A549 (cell line): ENCODE data around the gene ALDOA. TPM values are rescaled to one million over a fixed set of nuclear protein-coding genes. Genes with fewer than 3 reads are reported as not detected.

Experiments
- ATAC-seq, 2 experiments: fragments of 200-7000 bp in 1 of 2; fragments of >200 bp in 1 of 2; cut with Nextera tagmentation in 1 of 2; cut with Tn5 transposase in 1 of 2; 3 replicates each; pipeline versions ENCODE4 v1.8.0 to v1.9.1; 2018 to 2020; ENCODE audit warnings: mild to moderate bottlenecking in 1 of 2, moderate library complexity in 1 of 2
- CTCF ChIA-PET: fragments of 300-600 bp; sonication (Branson Sonifier 250); formaldehyde crosslinking; extraction: SDS; loops from one replicate; lab custom pipeline; 2021; ENCODE audit warnings: antibody characterized with exemption, inconsistent platforms; lab: Yijun Ruan, JAX
- POLR2A ChIA-PET: fragments of 350-600 bp; formaldehyde crosslinking; extraction: SDS; loops from one replicate; lab custom pipeline; 2021; ENCODE audit warnings: antibody characterized with exemption, inconsistent platforms; lab: Yijun Ruan, JAX
- DNase-seq, 2 experiments: peaks; one replicate each; pipeline versions ENCODE4 v3.0.0 to v3.0.0-alpha.2; 2011 to 2016; ENCODE audit warnings: low read depth in 1 of 2, low spot score in 1 of 2
- FAIRE-seq: peaks from 2 replicates; lab custom pipeline; 2011; peaks lifted over from hg19 to GRCh38; lab: Jason Lieb, UNC
- H3K27ac ChIP-seq, 2 experiments: fragments of >200 bp; sonication (Bioruptor Twin); formaldehyde crosslinking; 3 replicates each; pipeline ENCODE4 v1.5.1; 2016 to 2017
- H3K4me1 ChIP-seq: fragments of >200 bp; sonication (Bioruptor Twin); formaldehyde crosslinking; 3 replicates; pipeline ENCODE4 v1.6.1; 2016
- H3K4me2 ChIP-seq: fragments of >200 bp; sonication (Bioruptor Twin); formaldehyde crosslinking; 3 replicates; pipeline ENCODE4 v1.6.1; 2016
- H3K4me3 ChIP-seq: fragments of >200 bp; sonication (Bioruptor Twin); formaldehyde crosslinking; 3 replicates; pipeline ENCODE4 v1.5.1; 2016
- H3K9me3 ChIP-seq: fragments of >200 bp; sonication (Bioruptor Twin); formaldehyde crosslinking; 3 replicates; pipeline ENCODE4 v1.6.1; 2016
- BHLHE40 ChIP-seq: IDR thresholded peaks from 2 replicates; pipeline ENCODE4 v1.6.1; 2012; ENCODE audit warnings: low read depth, low read length, inconsistent platforms
- CBX8 ChIP-seq: fragments of 200-600 bp; sonication (generic); IDR thresholded peaks from 2 replicates; pipeline ENCODE4 v1.6.1; 2016
- CHD2 ChIP-seq: fragments of 150-350 bp; IDR thresholded peaks from 2 replicates; pipeline ENCODE4 v1.6.1; 2014; ENCODE audit warnings: low read length; ENCODE audit not compliant: partially characterized antibody
- EHMT2 ChIP-seq: fragments of 200-600 bp; sonication (generic); IDR thresholded peaks from 2 replicates; pipeline ENCODE4 v1.6.1; 2016; ENCODE audit warnings: antibody characterized with exemption, low read depth, mild to moderate bottlenecking, moderate library complexity
- EP300 ChIP-seq, 2 experiments: fragments of >200 bp; sonication (Bioruptor Twin); formaldehyde crosslinking; IDR thresholded peaks; 2 replicates in 1 of 2; 3 replicates in 1 of 2; pipeline ENCODE4 v1.6.1; 2016 to 2017
- ESRRA ChIP-seq: fragments of 150-350 bp; IDR thresholded peaks from 2 replicates; pipeline ENCODE4 v1.6.1; 2014; ENCODE audit warnings: mild to moderate bottlenecking, low read length, borderline replicate concordance
- HOXB13 ChIP-seq: fragments of 250-450 bp; sonication (Bioruptor Pico); IDR thresholded peaks from 2 replicates; pipeline ENCODE4 v1.5.0; 2020; ENCODE audit warnings: low read depth, mild to moderate bottlenecking, moderate library complexity
- HOXB5 ChIP-seq: fragments of 250-450 bp; sonication (Bioruptor Pico); IDR thresholded peaks from 2 replicates; pipeline ENCODE4 v1.5.0; 2020; ENCODE audit warnings: mild to moderate bottlenecking, moderate library complexity
- JUN ChIP-seq, 2 experiments: fragments of >200 bp; sonication (Bioruptor Twin); formaldehyde crosslinking; IDR thresholded peaks; 2 replicates in 1 of 2; 3 replicates in 1 of 2; pipeline ENCODE4 v1.6.1; 2016 to 2017
- JUNB ChIP-seq: fragments of >200 bp; sonication (Bioruptor Twin); formaldehyde crosslinking; IDR thresholded peaks from 2 replicates; pipeline ENCODE4 v1.6.1; 2016
- KDM1A ChIP-seq: fragments of 200-600 bp; sonication (generic); IDR thresholded peaks from 2 replicates; pipeline ENCODE4 v1.6.1; 2016; ENCODE audit warnings: low read depth, mild to moderate bottlenecking
- KDM5A ChIP-seq: fragments of 200-600 bp; sonication (generic); IDR thresholded peaks from 2 replicates; pipeline ENCODE4 v1.6.1; 2016; ENCODE audit warnings: antibody characterized with exemption, mild to moderate bottlenecking
- MAFK ChIP-seq: fragments of 450-650 bp; IDR thresholded peaks from 2 replicates; pipeline ENCODE4 v1.6.1; 2014; ENCODE audit not compliant: partially characterized antibody
- MAZ ChIP-seq: fragments of 150-350 bp; IDR thresholded peaks from 2 replicates; pipeline ENCODE4 v1.6.1; 2014; ENCODE audit warnings: antibody characterized with exemption, low read depth, low read length, borderline replicate concordance
- MYC ChIP-seq: IDR thresholded peaks from 2 replicates; pipeline ENCODE4 v1.6.1; 2012; ENCODE audit warnings: mild to moderate bottlenecking, inconsistent platforms, low read length, improper control_type of control experiment, borderline replicate concordance
- NFE2L2 ChIP-seq: fragments of 150-350 bp; conservative IDR thresholded peaks from 2 replicates; pipeline ENCODE4 v1.6.1; 2014; ENCODE audit warnings: low read length
- NR3C1 ChIP-seq: fragments of >200 bp; sonication (Bioruptor Twin); formaldehyde crosslinking; IDR thresholded peaks from 3 replicates; pipeline ENCODE4 v1.6.1; 2017
- PHF8 ChIP-seq: fragments of 200-600 bp; sonication (generic); IDR thresholded peaks from 2 replicates; pipeline ENCODE4 v1.6.1; 2016; ENCODE audit warnings: low read depth, mild to moderate bottlenecking, antibody characterized with exemption, moderate library complexity, borderline replicate concordance
- POLR2AphosphoS2 ChIP-seq: conservative IDR thresholded peaks from 2 replicates; pipeline ENCODE4 v1.6.1; 2012; ENCODE audit warnings: low read length, improper control_type of control experiment, inconsistent platforms
- RFX5 ChIP-seq: fragments of 450-650 bp; IDR thresholded peaks from 2 replicates; pipeline ENCODE4 v1.7.1; 2014; ENCODE audit warnings: antibody characterized with exemption, mild to moderate bottlenecking, moderate library complexity
- RNF2 ChIP-seq: fragments of 200-600 bp; sonication (generic); IDR thresholded peaks from 2 replicates; pipeline ENCODE4 v1.6.1; 2016; ENCODE audit warnings: low read depth, mild to moderate bottlenecking, antibody characterized with exemption, moderate library complexity, borderline replicate concordance
- SMC3 ChIP-seq: fragments of >200 bp; sonication (Bioruptor Twin); formaldehyde crosslinking; IDR thresholded peaks from 3 replicates; pipeline ENCODE4 v1.6.1; 2018; ENCODE audit warnings: inconsistent platforms
- SREBF2 ChIP-seq: fragments of 450-650 bp; IDR thresholded peaks from 2 replicates; pipeline ENCODE4 v1.6.1; 2014; ENCODE audit warnings: mild to moderate bottlenecking, moderate library complexity
- ZNF302 ChIP-seq: fragments of 250-450 bp; sonication (Bioruptor Pico); IDR thresholded peaks from 2 replicates; pipeline ENCODE4 v1.9.0; 2021; ENCODE audit warnings: inconsistent platforms, mild to moderate bottlenecking, moderate library complexity
- WGBS: methylation state at CpG from one replicate; pipeline ENCODE4 v1.1.6; 2017; ENCODE audit errors: missing lambda C conversion rate; 5-methylcytosine and 5-hydroxymethylcytosine counted together
- polyA plus RNA-seq, 4 experiments: library from polyadenylated mRNA; depleted of rRNA in 3 of 4; stranded (reverse); fragments of >200 nt; fragmentation: RNase III in 1 of 4; extraction: RNeasy Plus Mini Kit Qiagen cat#74134 plus additional on column Dnase treatment in 1 of 4; gene quantifications; 2 replicates in 3 of 4; 3 replicates in 1 of 4; pipeline ENCODE4 v1.2.3, GENCODE V29; 2011 to 2017
- TF ChIP-seq, protein P1 (sequence below): fragments of >200 bp; sonication (Bioruptor Twin); formaldehyde crosslinking; IDR thresholded peaks from 3 replicates; pipeline ENCODE4 v1.6.1; 2016
- TF ChIP-seq, protein P2 (sequence below): fragments of 200-600 bp; sonication (generic); IDR thresholded peaks from 2 replicates; pipeline ENCODE4 v1.6.1; 2016; ENCODE audit warnings: antibody characterized with exemption, mild to moderate bottlenecking, moderate library complexity
- TF ChIP-seq, protein P3 (sequence below): IDR thresholded peaks from 2 replicates; pipeline ENCODE4 v1.6.1; 2012; ENCODE audit warnings: low read depth, borderline replicate concordance

Gene ALDOA
- polyA plus RNA-seq, 2 of the 4 experiments (the other 2 are of a cell fraction), result 741 to 1,286 TPM

DNA sequence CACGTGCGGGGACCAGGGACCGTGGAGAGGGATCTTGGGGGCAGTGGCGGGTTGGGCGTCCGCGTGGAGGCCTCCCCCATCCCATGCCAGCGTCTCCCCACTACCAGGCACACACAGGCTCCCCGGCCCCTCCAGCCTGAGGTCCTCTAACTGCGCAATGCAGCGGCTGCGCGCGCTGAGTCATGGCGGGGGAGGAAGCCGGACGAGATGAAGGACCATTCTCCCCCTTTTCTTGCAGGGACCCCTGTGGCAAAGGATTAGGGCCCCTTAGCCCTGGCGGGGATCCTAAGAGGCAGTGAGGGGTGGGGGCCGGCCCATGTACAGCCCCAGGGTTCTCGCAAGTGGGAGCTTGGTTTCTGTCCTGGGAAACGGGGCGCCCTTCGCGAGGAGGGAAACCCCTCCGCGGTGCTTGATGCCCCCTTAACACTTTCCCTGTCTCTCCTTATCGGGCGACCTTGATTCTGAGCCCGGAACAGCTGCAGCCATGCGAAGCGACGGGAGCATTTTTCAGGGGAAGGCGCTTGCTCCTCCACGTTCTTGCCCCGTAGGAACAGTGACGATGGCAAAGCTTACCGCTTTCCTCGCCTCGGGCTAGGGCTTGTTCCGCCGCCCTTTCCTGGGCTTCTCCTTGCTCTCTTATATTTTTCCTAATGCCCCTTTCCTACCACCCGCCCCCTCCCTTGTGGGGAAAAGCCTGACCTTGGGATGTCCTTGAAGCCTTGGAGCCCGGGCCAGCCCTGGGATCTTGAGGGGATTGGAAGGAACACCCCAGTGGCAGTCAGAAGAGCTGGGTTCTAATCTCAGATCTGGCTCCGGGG lies 592 bp downstream of the ALDOA start (continued):
- TF ChIP-seq MAFK (peak; percentile 7), CBX8 (no peak), SMC3 (no peak), MYC (no peak), ZNF302 (CRISPR knock-in tag) (no peak), KDM5A (0 out of 2 replicates have a peak, but pooled peaks have one; percentile 37), EHMT2 (no peak), ESRRA (0 out of 2 replicates have a peak, but pooled peaks have one; percentile 61)

DNA sequence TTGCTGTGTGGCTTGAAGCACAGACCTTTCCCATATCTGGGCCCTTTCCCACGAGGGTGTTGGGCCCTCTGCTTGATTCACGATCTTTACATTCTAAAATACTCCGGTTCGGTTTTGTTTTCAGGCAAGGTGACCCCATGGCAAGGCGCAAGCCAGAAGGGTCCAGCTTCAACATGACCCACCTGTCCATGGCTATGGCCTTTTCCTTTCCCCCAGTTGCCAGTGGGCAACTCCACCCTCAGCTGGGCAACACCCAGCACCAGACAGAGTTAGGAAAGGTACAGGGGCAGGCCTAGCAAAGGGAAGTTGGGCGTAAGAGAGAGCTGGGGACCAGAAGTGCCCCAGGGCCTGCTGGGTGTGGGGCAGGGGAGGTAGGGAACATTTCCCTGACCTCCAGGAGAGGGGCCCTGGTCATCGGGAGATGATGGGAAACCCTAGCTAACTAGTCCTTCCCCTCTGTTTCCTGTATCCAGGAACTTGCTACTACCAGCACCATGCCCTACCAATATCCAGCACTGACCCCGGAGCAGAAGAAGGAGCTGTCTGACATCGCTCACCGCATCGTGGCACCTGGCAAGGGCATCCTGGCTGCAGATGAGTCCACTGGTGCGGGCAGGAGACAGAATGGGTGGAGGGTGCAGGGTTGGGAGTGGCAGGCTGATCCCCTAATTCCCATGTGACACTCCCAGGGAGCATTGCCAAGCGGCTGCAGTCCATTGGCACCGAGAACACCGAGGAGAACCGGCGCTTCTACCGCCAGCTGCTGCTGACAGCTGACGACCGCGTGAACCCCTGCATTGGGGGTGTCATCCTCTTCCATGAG lies 1.4 kb downstream of the ALDOA start:
- TF ChIP-seq PHF8 (no peak), MAZ (no peak), JUNB (no peak), ZNF302 (CRISPR knock-in tag) (no peak), SREBF2 (no peak), CHD2 (no peak), NR3C1 (no peak), JUN (IDR thresholded peaks at IDR 0.05) (no peak), SMC3 (no peak)
- TF ChIP-seq, protein P1, sequence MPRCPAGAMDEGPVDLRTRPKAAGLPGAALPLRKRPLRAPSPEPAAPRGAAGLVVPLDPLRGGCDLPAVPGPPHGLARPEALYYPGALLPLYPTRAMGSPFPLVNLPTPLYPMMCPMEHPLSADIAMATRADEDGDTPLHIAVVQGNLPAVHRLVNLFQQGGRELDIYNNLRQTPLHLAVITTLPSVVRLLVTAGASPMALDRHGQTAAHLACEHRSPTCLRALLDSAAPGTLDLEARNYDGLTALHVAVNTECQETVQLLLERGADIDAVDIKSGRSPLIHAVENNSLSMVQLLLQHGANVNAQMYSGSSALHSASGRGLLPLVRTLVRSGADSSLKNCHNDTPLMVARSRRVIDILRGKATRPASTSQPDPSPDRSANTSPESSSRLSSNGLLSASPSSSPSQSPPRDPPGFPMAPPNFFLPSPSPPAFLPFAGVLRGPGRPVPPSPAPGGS, result no peak
- H3K4me3 ChIP-seq, result peak overlapping the region; percentile 73
- CTCF ChIA-PET, result interaction anchor here (0.5 to 9.9 kb wide), 8 partner anchors 10 to 46 kb away, joined by 3 to 119 read pairs (median 14); partner anchors contain the start of genes PPP4C, TBX6 and TLCD3B
- POLR2A ChIA-PET, result interaction anchor here (1.9 to 3.5 kb wide), 3 partner anchors 7 to 24 kb away, joined by 14 to 67 read pairs (median 51); partner anchors contain the start of gene TBX6
- peak overlapping the region; percentile 97 for H3K4me2 ChIP-seq
- peak overlapping the region; percentile 96 to 97 for H3K27ac ChIP-seq
- H3K4me1 ChIP-seq, result peaks cover 34% of the 10 kb centered on the region
- no peak for ATAC-seq
- H3K9me3 ChIP-seq, result no peaks in the 10 kb centered on the region
- WGBS, result 25% methylated on average over 20 of the region's 21 CpGs
- DNase-seq, result no peak
- FAIRE-seq, result no peak

DNA sequence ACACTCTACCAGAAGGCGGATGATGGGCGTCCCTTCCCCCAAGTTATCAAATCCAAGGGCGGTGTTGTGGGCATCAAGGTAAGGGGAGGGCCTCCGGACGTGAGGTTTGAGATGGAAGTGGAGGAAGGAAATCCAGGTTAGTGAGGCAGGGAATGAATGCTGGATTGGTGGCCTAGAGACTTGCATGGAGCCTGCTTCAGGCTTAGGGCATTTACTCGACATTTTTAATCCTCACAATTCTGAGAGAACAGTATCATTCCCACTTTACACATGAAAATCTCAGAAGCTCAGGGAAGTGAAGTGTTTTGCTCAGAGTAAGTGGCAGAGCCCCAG lies 2.0 kb downstream of the ALDOA start:
- ATAC-seq, result no peak
- FAIRE-seq, result no peak
- DNase-seq, result no peak
- Histone ChIP-seq H3K9me3 (no peaks in the 10 kb centered on the region), H3K4me2 (peak overlapping the region; percentile 97), H3K4me3 (peak overlapping the region; percentile 73), H3K27ac (peak overlapping the region; percentile 96 to 97), H3K4me1 (peaks cover 34% of the 10 kb centered on the region)
- ChIA-PET POLR2A (interaction anchor here (3.5 kb wide), 1 partner anchor 23 kb away, joined by 67 read pairs; the partner anchor contains the start of gene TBX6), CTCF (interaction anchor here (0.5 to 9.9 kb wide), 7 partner anchors 10 to 47 kb away, joined by 3 to 119 read pairs (median 13); partner anchors contain the start of genes PPP4C, TBX6 and TLCD3B)
- WGBS, result 50% methylated on average over 6 of the region's 6 CpGs
- no peak for TF ChIP-seq RNF2
- TF ChIP-seq EP300 (IDR thresholded peaks at IDR 0.05), result no peak
- TF ChIP-seq, protein P2, sequence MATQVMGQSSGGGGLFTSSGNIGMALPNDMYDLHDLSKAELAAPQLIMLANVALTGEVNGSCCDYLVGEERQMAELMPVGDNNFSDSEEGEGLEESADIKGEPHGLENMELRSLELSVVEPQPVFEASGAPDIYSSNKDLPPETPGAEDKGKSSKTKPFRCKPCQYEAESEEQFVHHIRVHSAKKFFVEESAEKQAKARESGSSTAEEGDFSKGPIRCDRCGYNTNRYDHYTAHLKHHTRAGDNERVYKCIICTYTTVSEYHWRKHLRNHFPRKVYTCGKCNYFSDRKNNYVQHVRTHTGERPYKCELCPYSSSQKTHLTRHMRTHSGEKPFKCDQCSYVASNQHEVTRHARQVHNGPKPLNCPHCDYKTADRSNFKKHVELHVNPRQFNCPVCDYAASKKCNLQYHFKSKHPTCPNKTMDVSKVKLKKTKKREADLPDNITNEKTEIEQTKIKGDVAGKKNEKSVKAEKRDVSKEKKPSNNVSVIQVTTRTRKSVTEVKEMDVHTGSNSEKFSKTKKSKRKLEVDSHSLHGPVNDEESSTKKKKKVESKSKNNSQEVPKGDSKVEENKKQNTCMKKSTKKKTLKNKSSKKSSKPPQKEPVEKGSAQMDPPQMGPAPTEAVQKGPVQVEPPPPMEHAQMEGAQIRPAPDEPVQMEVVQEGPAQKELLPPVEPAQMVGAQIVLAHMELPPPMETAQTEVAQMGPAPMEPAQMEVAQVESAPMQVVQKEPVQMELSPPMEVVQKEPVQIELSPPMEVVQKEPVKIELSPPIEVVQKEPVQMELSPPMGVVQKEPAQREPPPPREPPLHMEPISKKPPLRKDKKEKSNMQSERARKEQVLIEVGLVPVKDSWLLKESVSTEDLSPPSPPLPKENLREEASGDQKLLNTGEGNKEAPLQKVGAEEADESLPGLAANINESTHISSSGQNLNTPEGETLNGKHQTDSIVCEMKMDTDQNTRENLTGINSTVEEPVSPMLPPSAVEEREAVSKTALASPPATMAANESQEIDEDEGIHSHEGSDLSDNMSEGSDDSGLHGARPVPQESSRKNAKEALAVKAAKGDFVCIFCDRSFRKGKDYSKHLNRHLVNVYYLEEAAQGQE, result no peak
- TF ChIP-seq RFX5, result no peak
- no peak for TF ChIP-seq PHF8
- TF ChIP-seq KDM1A, result no peak
- no peak for TF ChIP-seq CHD2
- TF ChIP-seq NFE2L2, result no peak
- TF ChIP-seq BHLHE40, result no peak
- TF ChIP-seq, protein P3, sequence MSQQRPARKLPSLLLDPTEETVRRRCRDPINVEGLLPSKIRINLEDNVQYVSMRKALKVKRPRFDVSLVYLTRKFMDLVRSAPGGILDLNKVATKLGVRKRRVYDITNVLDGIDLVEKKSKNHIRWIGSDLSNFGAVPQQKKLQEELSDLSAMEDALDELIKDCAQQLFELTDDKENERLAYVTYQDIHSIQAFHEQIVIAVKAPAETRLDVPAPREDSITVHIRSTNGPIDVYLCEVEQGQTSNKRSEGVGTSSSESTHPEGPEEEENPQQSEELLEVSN, result no peak
- TF ChIP-seq MAFK, result no peak
- TF ChIP-seq POLR2AphosphoS2, result no peak
- no peak for TF ChIP-seq ESRRA
- no peak for TF ChIP-seq HOXB13 (CRISPR knock-in tag)
- no peak for TF ChIP-seq HOXB5 (CRISPR knock-in tag)
